GM06990 (cell line): ENCODE data around the gene CHN2.

Experiments
- DNase-seq: peaks from one replicate; pipeline ENCODE4 v3.0.0-alpha.2; 2011; ENCODE audit not compliant: insufficient read length; ENCODE audit errors: extremely low read depth
- H3K27me3 ChIP-seq: replicated peaks from 2 replicates; pipeline ENCODE4 v1.6.0; 2011; ENCODE audit warnings: low read length; ENCODE audit not compliant: control insufficient read depth, insufficient read depth
- H3K36me3 ChIP-seq: 2 replicates; pipeline ENCODE4 v1.5.1; 2011; ENCODE audit warnings: low read length; ENCODE audit not compliant: control insufficient read depth, insufficient read depth
- H3K4me3 ChIP-seq: replicated peaks from 2 replicates; pipeline ENCODE4 v1.5.1; 2011; ENCODE audit warnings: low read depth, mild to moderate bottlenecking, control low read depth, low read length
- CTCF ChIP-seq: IDR thresholded peaks from 2 replicates; pipeline ENCODE4 v1.5.1; 2011; ENCODE audit warnings: low read length, control low read depth, mild to moderate bottlenecking, inconsistent platforms; ENCODE audit not compliant: insufficient read depth, poor library complexity, severe bottlenecking

CHN2 gene

GRCh38 chr7:29454464-29454863 lies 259.9 kb downstream of the CHN2 start:
- DNase-seq = no peak
- no peak for TF ChIP-seq CTCF
- H3K27me3 ChIP-seq = no peaks in the 10 kb centered on the region
- no peak overlapping the region for H3K4me3 ChIP-seq
- no peaks in the 10 kb centered on the region for H3K36me3 ChIP-seq

- no peak for DNase-seq
- no peaks in the 10 kb centered on the region for H3K36me3 ChIP-seq
- no peak for TF ChIP-seq CTCF
- H3K27me3 ChIP-seq = no peaks in the 10 kb centered on the region
- H3K4me3 ChIP-seq = no peak overlapping the region
Measured at GRCh38 chr7:29454899-29455451, 260.4 kb downstream of the CHN2 start.

- Histone ChIP-seq H3K4me3 (no peak overlapping the region), H3K27me3 (no peaks in the 10 kb centered on the region), H3K36me3 (no peaks in the 10 kb centered on the region)
- TF ChIP-seq CTCF = no peak
- DNase-seq = no peak
Measured at GRCh38 chr7:29457141-29457561, 262.6 kb downstream of the CHN2 start.

GRCh38 chr7:29457565-29458011 lies 263.0 kb downstream of the CHN2 start:
- DNase-seq = no peak
- Histone ChIP-seq H3K4me3 (no peak overlapping the region), H3K27me3 (no peaks in the 10 kb centered on the region), H3K36me3 (no peaks in the 10 kb centered on the region)
- TF ChIP-seq CTCF = no peak

- Histone ChIP-seq H3K36me3 (no peaks in the 10 kb centered on the region), H3K4me3 (no peak overlapping the region), H3K27me3 (no peaks in the 10 kb centered on the region)
- DNase-seq = no peak
- TF ChIP-seq CTCF = no peak
Measured at GRCh38 chr7:29458933-29459332, 264.4 kb downstream of the CHN2 start.

- TF ChIP-seq CTCF = no peak
- Histone ChIP-seq H3K27me3 (no peaks in the 10 kb centered on the region), H3K36me3 (no peaks in the 10 kb centered on the region), H3K4me3 (no peak overlapping the region)
- DNase-seq = no peak
Measured at GRCh38 chr7:29459589-29459988, 265.0 kb downstream of the CHN2 start.
